ENCODE measurements around the gene ANKIB1.
"Not testable (repeated sequence)": the region's sequence is repeated elsewhere in the genome, so short reads cannot be mapped to it uniquely, and the experiment has no call there.

DNA sequence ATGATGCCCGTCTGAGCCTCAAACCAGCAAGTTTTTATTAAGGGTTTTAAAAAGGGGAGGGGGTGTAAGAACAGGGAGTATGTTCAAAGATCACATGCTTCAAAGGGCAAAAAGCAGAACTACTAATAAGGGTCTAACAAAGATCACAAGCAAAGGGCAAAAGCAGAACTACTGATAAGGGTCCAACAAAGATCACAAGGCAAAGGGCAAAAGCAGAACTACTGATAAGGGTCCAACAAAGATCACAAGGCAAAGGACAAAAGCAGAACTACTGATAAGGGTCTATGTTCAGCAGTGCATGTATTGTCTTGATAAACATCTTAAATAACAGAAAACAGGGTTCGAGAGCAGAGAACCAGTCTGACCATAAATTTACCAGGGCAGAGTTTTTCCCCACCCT lies 196.9 kb downstream of the ANKIB1 start:
- TF ChIP-seq SPI1 (IDR thresholded peaks at IDR 0.05; ENCODE audit: borderline replicate concordance, low read depth): peak; percentile 29; the same call in 1 of the 2 replicates
- TF ChIP-seq, protein P1, sequence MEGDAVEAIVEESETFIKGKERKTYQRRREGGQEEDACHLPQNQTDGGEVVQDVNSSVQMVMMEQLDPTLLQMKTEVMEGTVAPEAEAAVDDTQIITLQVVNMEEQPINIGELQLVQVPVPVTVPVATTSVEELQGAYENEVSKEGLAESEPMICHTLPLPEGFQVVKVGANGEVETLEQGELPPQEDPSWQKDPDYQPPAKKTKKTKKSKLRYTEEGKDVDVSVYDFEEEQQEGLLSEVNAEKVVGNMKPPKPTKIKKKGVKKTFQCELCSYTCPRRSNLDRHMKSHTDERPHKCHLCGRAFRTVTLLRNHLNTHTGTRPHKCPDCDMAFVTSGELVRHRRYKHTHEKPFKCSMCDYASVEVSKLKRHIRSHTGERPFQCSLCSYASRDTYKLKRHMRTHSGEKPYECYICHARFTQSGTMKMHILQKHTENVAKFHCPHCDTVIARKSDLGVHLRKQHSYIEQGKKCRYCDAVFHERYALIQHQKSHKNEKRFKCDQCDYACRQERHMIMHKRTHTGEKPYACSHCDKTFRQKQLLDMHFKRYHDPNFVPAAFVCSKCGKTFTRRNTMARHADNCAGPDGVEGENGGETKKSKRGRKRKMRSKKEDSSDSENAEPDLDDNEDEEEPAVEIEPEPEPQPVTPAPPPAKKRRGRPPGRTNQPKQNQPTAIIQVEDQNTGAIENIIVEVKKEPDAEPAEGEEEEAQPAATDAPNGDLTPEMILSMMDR (IDR thresholded peaks at IDR 0.05; ENCODE audit: insufficient read depth, low read length): not testable (repeated sequence)
- not testable (repeated sequence) for TF ChIP-seq GABPA (IDR thresholded peaks at IDR 0.05; ENCODE audit: low read depth)

Measured in HL-60 (cell line).